Measurements from ENCODE around the gene PITPNM1. TPM values are rescaled to one million over a fixed set of nuclear protein-coding genes. Genes with fewer than 3 reads are reported as not detected.
A peak's percentile ranks its signal among the peaks of the same experiment; 100 is the strongest.
"Not testable (repeated sequence)": the region's sequence is repeated elsewhere in the genome, so short reads cannot be mapped to it uniquely, and the experiment has no call there.

Gene PITPNM1
- total RNA-seq = 10 to 100 TPM in 3 of 4 donors, 1 to 10 TPM in 1; 7.9 to 89.7 (median 15.2) TPM

GRCh38 chr11:67504950-67505581, at the start of gene PITPNM1:
PITPNM1 (minus strand) TSS chr11:67505363; CDS start chr11:67504180, 1,183 bp downstream.
- TF ChIP-seq POLR2A (IDR thresholded peaks at IDR 0.05) (no peak), CTCF (IDR thresholded peaks at IDR 0.05) (peak in 1 of 4 experiments; percentile 2)
- Histone ChIP-seq H3K4me1 (peaks cover 0 to 18% of the 10 kb centered on the region in 2 donors), H3K4me3 (peak within 1 kb of the TSS; percentile 35 to 51), H3K36me3 (no peaks in the 10 kb centered on the region), H3K9me3 (no peaks in the 10 kb centered on the region), H3K27ac (peak within 1 kb of the TSS; percentile 76 to 93), H3K27me3 (no peaks in the 10 kb centered on the region)
- intact Hi-C loops (cut with DNase I; ENCODE audit: low total_unique reads) = loop anchor here (5.0 kb wide), 1 partner anchor 108 kb away; no protein-coding TSS in a partner anchor
- DNase-seq = peak in 1 of 2 donors; percentile 68

- H3K9me3 ChIP-seq; H3K27ac ChIP-seq; H3K4me1 ChIP-seq; intact Hi-C loops (cut with DNase I; ENCODE audit: low total_unique reads); H3K36me3 ChIP-seq; H3K27me3 ChIP-seq; DNase-seq; H3K4me3 ChIP-seq: not testable (repeated sequence)
Observed at GRCh38 chr11:67551697-67552096, 46.5 kb upstream of the PITPNM1 start.

GRCh38 chr11:67551127-67551526, 46.0 kb upstream of the PITPNM1 start:
- DNase-seq = no peak
- H3K27ac ChIP-seq = no peak overlapping the region
- no peaks in the 10 kb centered on the region for H3K9me3 ChIP-seq
- no peak overlapping the region for H3K4me3 ChIP-seq
- H3K27me3 ChIP-seq = no peaks in the 10 kb centered on the region
- TF ChIP-seq CTCF (IDR thresholded peaks at IDR 0.05) = no peak
- no peaks in the 10 kb centered on the region for H3K36me3 ChIP-seq
- no peaks in the 10 kb centered on the region for H3K4me1 ChIP-seq
- intact Hi-C loops (cut with DNase I; ENCODE audit: low total_unique reads) = no loop called here

- no peak for TF ChIP-seq CTCF (IDR thresholded peaks at IDR 0.05)
- TF ChIP-seq POLR2A (IDR thresholded peaks at IDR 0.05) = no peak
- intact Hi-C loops (cut with DNase I; ENCODE audit: low total_unique reads) = no loop called here
- no peaks in the 10 kb centered on the region for H3K27me3 ChIP-seq
Observed at GRCh38 chr11:67548555-67549110, 43.5 kb upstream of the PITPNM1 start.

GRCh38 chr11:67548112-67548511, 42.9 kb upstream of the PITPNM1 start:
- H3K4me3 ChIP-seq; intact Hi-C loops (cut with DNase I; ENCODE audit: low total_unique reads); H3K27me3 ChIP-seq; H3K9me3 ChIP-seq; H3K36me3 ChIP-seq; H3K4me1 ChIP-seq; H3K27ac ChIP-seq; DNase-seq: not testable (repeated sequence)

More at GRCh38 chr11:67548555-67549110, 43.5 kb upstream of the PITPNM1 start:
- DNase-seq = no peak
- no peak overlapping the region for H3K27ac ChIP-seq
- H3K4me1 ChIP-seq = no peaks in the 10 kb centered on the region
- H3K9me3 ChIP-seq = no peaks in the 10 kb centered on the region
- H3K4me3 ChIP-seq = no peak overlapping the region
- no peaks in the 10 kb centered on the region for H3K36me3 ChIP-seq

- intact Hi-C loops (cut with DNase I; ENCODE audit: low total_unique reads) = no loop called here
- H3K27ac ChIP-seq = no peak overlapping the region
- TF ChIP-seq POLR2A (IDR thresholded peaks at IDR 0.05) (no peak), CTCF (IDR thresholded peaks at IDR 0.05) (no peak)
Observed at GRCh38 chr11:67545280-67545679, 40.1 kb upstream of the PITPNM1 start.

More at GRCh38 chr11:67545280-67545679, 40.1 kb upstream of the PITPNM1 start:
- Histone ChIP-seq H3K36me3 (no peaks in the 10 kb centered on the region), H3K9me3 (no peaks in the 10 kb centered on the region), H3K27me3 (no peaks in the 10 kb centered on the region), H3K4me3 (no peak overlapping the region), H3K4me1 (no peaks in the 10 kb centered on the region)
- DNase-seq = no peak
